OCI-LY3 (cell line): ENCODE data around the gene FAF2.

Experiments
- H2AFZ ChIP-seq: fragments of 200-600, 300-600 bp; shearing (Covaris generic); 2 replicates; pipeline ENCODE4 v1.6.0; 2014; ENCODE audit warnings: antibody characterized with exemption, low read depth, low read length
- H3K27ac ChIP-seq: fragments of 200-600, 300-600 bp; sonication (generic); 2 replicates; pipeline ENCODE4 v1.5.1; 2014; ENCODE audit warnings: mild to moderate bottlenecking, low read length, moderate library complexity, mixed read lengths
- H3K27me3 ChIP-seq: fragments of 200-600, 300-600 bp; sonication (generic); 2 replicates; pipeline ENCODE4 v1.6.1; 2014; ENCODE audit warnings: low read depth, low read length, mixed read lengths
- H3K36me3 ChIP-seq: fragments of 200-600, 300-600 bp; sonication (generic); replicated peaks from 2 replicates; pipeline ENCODE3; 2014; ENCODE audit warnings: low read depth, low read length, mixed read lengths
- H3K4me1 ChIP-seq: fragments of 300-600, 200-600 bp; sonication (generic); 2 replicates; pipeline ENCODE4 v1.6.1; 2014; ENCODE audit warnings: low read length, mixed read lengths
- H3K4me2 ChIP-seq: fragments of 200-600, 300-600 bp; sonication (generic); 2 replicates; pipeline ENCODE4 v1.6.1; 2014; ENCODE audit warnings: low read length, mixed read lengths
- H3K4me3 ChIP-seq: fragments of 300-600, 200-600 bp; sonication (generic); 2 replicates; pipeline ENCODE4 v1.5.1; 2014; ENCODE audit warnings: antibody characterized with exemption, mild to moderate bottlenecking, low read length, moderate library complexity
- H3K79me2 ChIP-seq: fragments of 300-600, 200-600 bp; shearing (Covaris generic); 2 replicates; pipeline ENCODE4 v1.6.1; 2014; ENCODE audit warnings: mild to moderate bottlenecking, low read length, mixed read lengths
- H3K9ac ChIP-seq: fragments of 300-600, 200-600 bp; shearing (Covaris generic); 2 replicates; pipeline ENCODE4 v1.6.0; 2014; ENCODE audit warnings: mild to moderate bottlenecking, low read length, moderate library complexity
- H3K9me3 ChIP-seq: fragments of 200-600, 300-600 bp; shearing (Covaris generic); 2 replicates; pipeline ENCODE4 v1.6.1; 2014; ENCODE audit warnings: low read length, mixed read lengths; ENCODE audit not compliant: insufficient read depth
- H4K20me1 ChIP-seq: fragments of 200-600, 300-600 bp; sonication (generic); 2 replicates; pipeline ENCODE4 v1.6.1; 2016; ENCODE audit warnings: low read length, mixed read lengths; ENCODE audit not compliant: insufficient read depth
- CTCF ChIP-seq: fragments of 200-600, 300-600 bp; sonication (generic); IDR thresholded peaks from 2 replicates; pipeline ENCODE4 v1.5.1; 2014; ENCODE audit warnings: antibody characterized with exemption, low read length, low read depth
- EZH2phosphoT487 ChIP-seq: fragments of 200-600 bp; shearing (Covaris generic); IDR thresholded peaks from 2 replicates; pipeline ENCODE4 v1.6.1; 2018; ENCODE audit warnings: antibody characterized with exemption, mixed run types, low read depth

FAF2 gene

GRCh38 chr5:176531902-176532493 lies 83.8 kb downstream of the FAF2 start:
- Histone ChIP-seq H2AFZ (no peak overlapping the region), H3K9me3 (no peaks in the 10 kb centered on the region), H3K4me2 (no peak overlapping the region), H3K4me3 (no peak overlapping the region), H3K36me3 (peaks cover 44% of the 10 kb centered on the region), H3K27me3 (no peaks in the 10 kb centered on the region), H3K9ac (no peak overlapping the region), H3K4me1 (peaks cover 23% of the 10 kb centered on the region), H3K79me2 (peaks cover 54% of the 10 kb centered on the region), H4K20me1 (peaks cover 37% of the 10 kb centered on the region), H3K27ac (no peak overlapping the region)
- TF ChIP-seq EZH2phosphoT487 (no peak), CTCF (no peak)

- Histone ChIP-seq H3K9ac (no peak overlapping the region), H4K20me1 (peaks cover 37% of the 10 kb centered on the region), H3K79me2 (peaks cover 55% of the 10 kb centered on the region), H3K9me3 (no peaks in the 10 kb centered on the region), H3K27ac (no peak overlapping the region), H3K27me3 (no peaks in the 10 kb centered on the region), H2AFZ (no peak overlapping the region), H3K4me3 (no peak overlapping the region), H3K36me3 (peaks cover 44% of the 10 kb centered on the region), H3K4me1 (peaks cover 23% of the 10 kb centered on the region), H3K4me2 (no peak overlapping the region)
- TF ChIP-seq CTCF (no peak), EZH2phosphoT487 (no peak)
Measured at GRCh38 chr5:176532795-176533194, 84.6 kb downstream of the FAF2 start.

DNA sequence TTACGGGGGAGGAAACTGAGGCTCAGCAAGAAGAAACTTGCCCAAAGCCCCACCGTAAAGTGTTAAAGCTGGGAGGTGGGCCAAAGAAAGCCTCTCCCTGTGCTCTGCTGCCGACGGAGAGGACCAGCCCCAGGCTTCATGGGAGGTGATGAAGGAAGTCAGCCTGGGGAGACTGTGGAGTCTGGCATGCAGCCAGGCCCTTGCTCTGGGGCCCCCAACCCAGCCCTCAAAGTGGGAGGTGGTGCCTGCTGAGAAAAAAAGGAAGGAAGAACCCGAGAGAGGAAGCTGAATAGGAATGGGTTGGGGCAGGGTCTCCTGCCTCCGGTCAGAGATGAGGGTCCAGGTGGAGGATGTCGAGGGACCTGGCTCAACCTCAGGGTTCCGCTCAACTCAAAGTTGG lies 85.2 kb downstream of the FAF2 start:
- Histone ChIP-seq H3K9ac (no peak overlapping the region), H3K27me3 (no peaks in the 10 kb centered on the region), H3K79me2 (peaks cover 55% of the 10 kb centered on the region), H3K27ac (peak overlapping the region; percentile 79; the same call in 1 of the 2 replicates), H4K20me1 (peaks cover 37% of the 10 kb centered on the region), H3K9me3 (no peaks in the 10 kb centered on the region), H3K4me3 (no peak overlapping the region), H2AFZ (no peak overlapping the region), H3K4me1 (peaks cover 25% of the 10 kb centered on the region), H3K36me3 (peaks cover 39% of the 10 kb centered on the region), H3K4me2 (peak overlapping the region; percentile 90)
- TF ChIP-seq EZH2phosphoT487 (no peak), CTCF (no peak)

GRCh38 chr5:176533894-176534611 lies 85.9 kb downstream of the FAF2 start:
- Histone ChIP-seq H3K27me3 (no peaks in the 10 kb centered on the region), H3K27ac (peak overlapping the region; percentile 79), H3K4me1 (peaks cover 31% of the 10 kb centered on the region), H3K9ac (no peak overlapping the region), H3K9me3 (no peaks in the 10 kb centered on the region), H3K36me3 (peaks cover 34% of the 10 kb centered on the region), H2AFZ (no peak overlapping the region), H3K79me2 (peaks cover 55% of the 10 kb centered on the region), H3K4me3 (peak overlapping the region; percentile 94), H3K4me2 (peak overlapping the region; percentile 90), H4K20me1 (peaks cover 37% of the 10 kb centered on the region)
- no peak for TF ChIP-seq CTCF
- TF ChIP-seq EZH2phosphoT487 = no peak
